Trophoblast cell (in vitro differentiated cells and primary cell): Measurements from ENCODE around the gene LY9.

Experiments
- DNase-seq, 2 donors: peaks; one replicate each; pipeline ENCODE4 v3.0.0-alpha.2; 2016
- H2AFZ ChIP-seq: 2 replicates; pipeline ENCODE4 v1.6.1; 2013; ENCODE audit warnings: low read length, moderate library complexity, mild to moderate bottlenecking; ENCODE audit not compliant: insufficient read depth, poor library complexity
- H2AK5ac ChIP-seq: 2 replicates; pipeline ENCODE4 v1.6.1; 2013; ENCODE audit warnings: mild to moderate bottlenecking, low read length
- H2BK120ac ChIP-seq: 2 replicates; pipeline ENCODE4 v1.6.1; 2013; ENCODE audit warnings: low read length, mild to moderate bottlenecking, moderate library complexity; ENCODE audit not compliant: insufficient read depth, poor library complexity
- H2BK12ac ChIP-seq: 2 replicates; pipeline ENCODE4 v1.6.1; 2013; ENCODE audit warnings: mild to moderate bottlenecking, low read length, moderate library complexity
- H2BK5ac ChIP-seq: 2 replicates; pipeline ENCODE4 v1.6.1; 2013; ENCODE audit warnings: low read length, low read depth, moderate library complexity, mild to moderate bottlenecking; ENCODE audit not compliant: poor library complexity
- H3K14ac ChIP-seq: 2 replicates; pipeline ENCODE4 v1.6.1; 2013; ENCODE audit warnings: mild to moderate bottlenecking, low read length
- H3K18ac ChIP-seq: 2 replicates; pipeline ENCODE4 v1.6.1; 2013; ENCODE audit warnings: mild to moderate bottlenecking, low read length
- H3K23ac ChIP-seq: 2 replicates; pipeline ENCODE4 v1.6.1; 2013; ENCODE audit warnings: low read length
- H3K27ac ChIP-seq: 2 replicates; pipeline ENCODE4 v1.5.1; 2013; ENCODE audit warnings: low read depth, mild to moderate bottlenecking, inconsistent platforms, low read length, moderate library complexity
- H3K27me3 ChIP-seq: 2 replicates; pipeline ENCODE4 v1.6.1; 2013; ENCODE audit warnings: inconsistent platforms, mild to moderate bottlenecking, low read length, moderate library complexity; ENCODE audit not compliant: insufficient read depth
- H3K36me3 ChIP-seq, 2 experiments: 1 replicate in 1 of 2; 2 replicates in 1 of 2; pipeline ENCODE4 v1.6.1; 2013; ENCODE audit warnings: low read length in 2 of 2, mild to moderate bottlenecking in 2 of 2, moderate library complexity in 1 of 2; ENCODE audit not compliant: insufficient read depth in 2 of 2, control insufficient read depth in 1 of 2
- H3K4ac ChIP-seq: 2 replicates; pipeline ENCODE4 v1.6.1; 2013; ENCODE audit warnings: low read depth, mild to moderate bottlenecking, low read length, moderate library complexity
- H3K4me1 ChIP-seq, 2 experiments: 1 replicate in 1 of 2; 2 replicates in 1 of 2; pipeline ENCODE4 v1.6.1; 2013; ENCODE audit warnings: low read length in 2 of 2, mild to moderate bottlenecking in 2 of 2, moderate library complexity in 1 of 2; ENCODE audit not compliant: insufficient read depth in 2 of 2, control insufficient read depth in 1 of 2
- H3K4me2 ChIP-seq: 2 replicates; pipeline ENCODE4 v1.6.1; 2013; ENCODE audit warnings: inconsistent platforms, mild to moderate bottlenecking, low read length, moderate library complexity
- H3K4me3 ChIP-seq: 2 replicates; pipeline ENCODE4 v1.5.1; 2013; ENCODE audit warnings: mild to moderate bottlenecking, low read depth, low read length, inconsistent platforms
- H3K79me1 ChIP-seq: one replicate; pipeline ENCODE4 v1.6.1; 2013; ENCODE audit warnings: low read length
- H3K79me2 ChIP-seq: 2 replicates; pipeline ENCODE4 v1.6.1; 2013; ENCODE audit warnings: low read length, mild to moderate bottlenecking; ENCODE audit not compliant: control insufficient read depth, insufficient read depth, poor library complexity
- H3K9ac ChIP-seq: 2 replicates; pipeline ENCODE4 v1.6.1; 2013; ENCODE audit warnings: mild to moderate bottlenecking, low read length
- H3K9me3 ChIP-seq: 2 replicates; pipeline ENCODE4 v1.6.1; 2013; ENCODE audit warnings: low read depth, mild to moderate bottlenecking, control low read depth, inconsistent platforms, low read length; ENCODE audit not compliant: insufficient read depth
- H4K12ac ChIP-seq: 2 replicates; pipeline ENCODE4 v1.6.1; 2013; ENCODE audit warnings: low read depth, mild to moderate bottlenecking, low read length, moderate library complexity
- H4K8ac ChIP-seq: 2 replicates; pipeline ENCODE4 v1.6.1; 2013; ENCODE audit warnings: low read depth, mild to moderate bottlenecking, low read length, moderate library complexity
- H4K91ac ChIP-seq: one replicate; pipeline ENCODE4 v1.6.1; 2013; ENCODE audit warnings: low read depth, mild to moderate bottlenecking, low read length, moderate library complexity
- WGBS: extraction: QIAGEN DNeasy Blood & Tissue Kit; methylation state at CpG from one replicate; pipeline ENCODE4 v1.1.7; 2013; ENCODE audit warnings: missing lambda C conversion rate; ENCODE audit not compliant: insufficient read length, insufficient coverage; ENCODE audit errors: extremely low coverage; 5-methylcytosine and 5-hydroxymethylcytosine counted together

The LY9 gene

GRCh38 chr1:160748878-160749269 is 47.1 kb upstream of the LY9 start:
- Histone ChIP-seq H2BK5ac (no peak overlapping the region), H2BK120ac (no peak overlapping the region), H3K14ac (no peak overlapping the region), H3K79me2 (no peaks in the 10 kb centered on the region), H3K4me1 (no peaks in the 10 kb centered on the region), H2AFZ (no peak overlapping the region), H3K18ac (no peak overlapping the region), H3K23ac (no peak overlapping the region), H3K4me3 (no peak overlapping the region), H3K79me1 (no peaks in the 10 kb centered on the region), H3K4ac (no peak overlapping the region), H4K12ac (no peak overlapping the region), H2BK12ac (no peak overlapping the region), H3K27me3 (no peaks in the 10 kb centered on the region), H3K9ac (no peak overlapping the region), H3K9me3 (no peaks in the 10 kb centered on the region), H3K27ac (no peak overlapping the region), H3K36me3 (no peaks in the 10 kb centered on the region), H4K8ac (no peak overlapping the region), H3K4me2 (no peak overlapping the region), H4K91ac (no peak overlapping the region), H2AK5ac (no peak overlapping the region)
- DNase-seq: peak in 1 of 2 donors; percentile 22
- WGBS: no CpG with 5 or more reads among the region's 1 CpG

GRCh38 chr1:160750608-160751007 is 45.4 kb upstream of the LY9 start:
- Histone ChIP-seq H3K23ac (no peak overlapping the region), H3K4me1 (no peaks in the 10 kb centered on the region), H3K18ac (no peak overlapping the region), H3K79me2 (no peaks in the 10 kb centered on the region), H3K4ac (no peak overlapping the region), H2AFZ (no peak overlapping the region), H3K14ac (no peak overlapping the region), H2BK120ac (no peak overlapping the region), H3K27me3 (no peaks in the 10 kb centered on the region), H3K9ac (no peak overlapping the region), H3K36me3 (no peaks in the 10 kb centered on the region), H2AK5ac (no peak overlapping the region), H3K27ac (no peak overlapping the region), H2BK5ac (no peak overlapping the region), H3K4me3 (no peak overlapping the region), H4K8ac (no peak overlapping the region), H3K9me3 (no peaks in the 10 kb centered on the region), H3K79me1 (no peaks in the 10 kb centered on the region), H4K91ac (no peak overlapping the region), H2BK12ac (no peak overlapping the region), H4K12ac (no peak overlapping the region), H3K4me2 (no peak overlapping the region)
- WGBS: no CpG with 5 or more reads among the region's 2 CpGs
- DNase-seq: no peak

- Histone ChIP-seq H3K14ac (no peak overlapping the region), H3K4me3 (no peak overlapping the region), H2BK12ac (no peak overlapping the region), H2AK5ac (no peak overlapping the region), H4K91ac (no peak overlapping the region), H2BK5ac (no peak overlapping the region), H4K8ac (no peak overlapping the region), H3K9ac (no peak overlapping the region), H3K36me3 (no peaks in the 10 kb centered on the region), H3K4ac (no peak overlapping the region), H3K27me3 (no peaks in the 10 kb centered on the region), H3K9me3 (no peaks in the 10 kb centered on the region), H3K23ac (no peak overlapping the region), H3K79me1 (no peaks in the 10 kb centered on the region), H3K79me2 (no peaks in the 10 kb centered on the region), H2AFZ (no peak overlapping the region), H3K4me1 (no peaks in the 10 kb centered on the region), H3K27ac (no peak overlapping the region), H4K12ac (no peak overlapping the region), H3K4me2 (no peak overlapping the region), H3K18ac (no peak overlapping the region), H2BK120ac (no peak overlapping the region)
- WGBS: 100% methylated on average over 2 of the region's 3 CpGs
- no peak for DNase-seq
These were observed 43.6 kb upstream of the LY9 start for GRCh38 chr1:160752406-160752805.

- Histone ChIP-seq H2BK12ac (no peak overlapping the region), H3K23ac (no peak overlapping the region), H3K79me2 (no peaks in the 10 kb centered on the region), H3K18ac (no peak overlapping the region), H3K27me3 (no peaks in the 10 kb centered on the region), H2BK5ac (no peak overlapping the region), H3K27ac (no peak overlapping the region), H4K12ac (no peak overlapping the region), H3K9me3 (no peaks in the 10 kb centered on the region), H3K4me2 (no peak overlapping the region), H3K9ac (no peak overlapping the region), H3K79me1 (no peaks in the 10 kb centered on the region), H2AK5ac (no peak overlapping the region), H2BK120ac (no peak overlapping the region), H3K4ac (no peak overlapping the region), H3K4me3 (no peak overlapping the region), H4K91ac (no peak overlapping the region), H4K8ac (no peak overlapping the region), H3K36me3 (no peaks in the 10 kb centered on the region), H3K14ac (no peak overlapping the region), H3K4me1 (no peaks in the 10 kb centered on the region), H2AFZ (no peak overlapping the region)
- no peak for DNase-seq
- no CpG with 5 or more reads among the region's 5 CpGs for WGBS
These were observed 43.0 kb upstream of the LY9 start for GRCh38 chr1:160752924-160753323.

- Histone ChIP-seq H4K91ac (no peak overlapping the region), H3K9me3 (no peaks in the 10 kb centered on the region), H3K27ac (no peak overlapping the region)
These were observed 42.4 kb upstream of the LY9 start for GRCh38 chr1:160753594-160753993.

More at GRCh38 chr1:160753594-160753993, 42.4 kb upstream of the LY9 start:
- Histone ChIP-seq H2BK12ac (no peak overlapping the region), H3K4me2 (no peak overlapping the region), H2BK120ac (no peak overlapping the region), H4K8ac (no peak overlapping the region), H3K27me3 (no peaks in the 10 kb centered on the region), H3K4me1 (no peaks in the 10 kb centered on the region), H3K4me3 (no peak overlapping the region), H3K4ac (no peak overlapping the region), H3K23ac (no peak overlapping the region), H2AFZ (no peak overlapping the region), H3K18ac (no peak overlapping the region), H2BK5ac (no peak overlapping the region), H3K36me3 (no peaks in the 10 kb centered on the region), H2AK5ac (no peak overlapping the region), H3K79me2 (no peaks in the 10 kb centered on the region), H3K14ac (no peak overlapping the region), H4K12ac (no peak overlapping the region), H3K9ac (no peak overlapping the region), H3K79me1 (no peaks in the 10 kb centered on the region)
- no peak for DNase-seq
